IPS DF 4.7 (cell line): ENCODE results near the gene PPP1R1B.
"Not testable (repeated sequence)": the region's sequence is repeated elsewhere in the genome, so short reads cannot be mapped to it uniquely, and the experiment has no call there.

Experiments used
- DNase-seq: peaks from one replicate; pipeline ENCODE4 v3.0.0-alpha.2; 2013; ENCODE audit warnings: low spot score; ENCODE audit errors: extremely low read depth

The PPP1R1B gene

DNA sequence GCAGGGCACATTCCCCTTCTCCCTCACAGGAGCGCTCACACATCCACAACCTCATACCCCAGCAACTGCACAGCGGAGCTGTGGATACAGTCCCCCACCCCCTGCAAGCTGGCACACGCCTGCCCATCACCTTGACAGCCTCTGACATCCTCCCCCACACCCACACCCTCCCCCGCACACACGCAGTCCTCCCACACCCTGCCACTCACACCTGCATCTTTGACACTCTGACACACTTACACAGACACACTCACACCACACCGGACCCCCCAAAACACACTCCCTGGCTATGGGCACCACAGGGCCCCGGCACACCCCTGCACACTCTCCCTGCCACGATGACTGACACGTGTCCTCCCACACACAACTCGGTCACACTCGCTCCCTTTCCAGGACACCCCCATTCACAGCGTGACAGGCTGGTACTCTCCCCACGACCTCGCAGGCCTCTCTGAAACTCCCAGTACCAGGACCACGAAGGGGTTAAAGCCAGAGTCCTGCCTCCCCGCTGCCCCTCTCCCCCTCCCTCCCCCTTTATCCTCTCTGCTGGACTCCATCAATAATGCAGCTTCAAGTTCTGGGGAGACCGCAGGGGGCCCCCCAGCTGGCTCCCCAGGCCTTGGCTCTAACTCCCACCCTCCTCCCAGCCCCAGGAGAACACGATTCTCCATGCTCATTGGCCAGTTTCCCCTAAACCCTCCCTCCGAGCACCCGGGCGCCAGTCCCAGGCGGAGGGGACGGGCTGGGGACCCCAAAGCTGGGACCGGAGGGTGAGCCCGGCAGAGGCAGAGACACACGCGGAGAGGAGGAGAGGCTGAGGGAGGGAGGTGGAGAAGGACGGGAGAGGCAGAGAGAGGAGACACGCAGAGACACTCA lies at the start of gene PPP1R1B:
Gene PPP1R1B, plus strand, starts transcription at position 782 of the 876 bp plus-strand sequence. CDS start 441 bp downstream, outside the sequence.
- DNase-seq: no peak

DNA sequence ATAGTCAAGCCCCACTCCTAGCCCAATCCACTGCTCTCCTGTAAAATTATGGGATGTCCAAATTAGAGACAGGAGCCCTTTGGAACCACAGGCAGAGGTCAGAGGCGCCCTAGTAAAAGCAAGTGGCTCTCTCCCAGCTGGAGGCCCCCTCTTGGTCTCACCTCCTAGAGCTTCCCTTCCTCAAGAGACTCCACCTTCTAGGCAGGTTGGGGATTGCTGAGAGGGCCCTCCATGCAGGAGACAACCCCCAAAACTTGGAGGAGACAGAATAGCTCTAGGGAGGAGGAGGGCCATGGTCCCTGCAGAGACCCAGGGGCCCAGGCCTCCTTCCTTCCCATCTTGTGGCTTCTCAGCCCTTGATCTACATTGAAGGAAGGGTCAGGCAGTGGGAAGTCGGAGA lies 48.5 kb upstream of the PPP1R1B start:
- no peak for DNase-seq

DNA sequence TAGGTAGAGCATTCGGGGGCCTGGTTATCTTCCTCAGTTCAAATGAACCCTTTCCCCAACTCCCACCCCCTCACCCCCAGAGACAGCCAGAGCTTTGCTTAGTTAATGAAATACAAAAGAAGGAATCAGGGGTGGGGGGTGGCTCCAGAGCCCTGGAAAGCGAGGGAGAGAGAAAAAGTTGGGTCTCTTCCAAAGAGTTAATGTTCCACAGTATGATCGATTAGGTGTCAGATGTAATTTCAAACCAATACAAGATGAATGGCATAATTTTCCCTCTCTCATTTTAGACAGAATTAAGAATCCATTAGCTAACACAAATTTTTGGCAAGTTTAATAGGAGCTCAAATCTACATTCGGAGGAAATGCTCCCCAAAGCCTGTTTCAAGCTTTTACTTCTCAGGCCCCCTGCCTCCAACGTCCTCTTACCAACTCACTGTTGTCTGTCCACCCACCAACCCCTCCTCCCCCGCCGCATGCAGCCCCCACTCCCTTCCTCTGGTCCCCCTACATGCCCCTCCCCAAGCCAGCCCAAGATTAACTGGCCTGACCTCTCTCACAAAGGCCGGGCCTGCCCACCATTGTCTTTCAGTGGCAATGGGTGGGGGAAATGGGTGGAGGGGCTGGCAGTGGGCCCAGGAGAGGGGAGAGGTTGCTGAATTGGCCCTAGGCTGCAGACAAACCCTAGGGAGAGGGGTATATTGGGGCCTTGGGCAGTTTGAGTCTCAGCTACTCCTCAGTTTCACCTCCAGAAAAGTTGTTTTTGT lies 47.3 kb upstream of the PPP1R1B start:
- DNase-seq: no peak

DNA sequence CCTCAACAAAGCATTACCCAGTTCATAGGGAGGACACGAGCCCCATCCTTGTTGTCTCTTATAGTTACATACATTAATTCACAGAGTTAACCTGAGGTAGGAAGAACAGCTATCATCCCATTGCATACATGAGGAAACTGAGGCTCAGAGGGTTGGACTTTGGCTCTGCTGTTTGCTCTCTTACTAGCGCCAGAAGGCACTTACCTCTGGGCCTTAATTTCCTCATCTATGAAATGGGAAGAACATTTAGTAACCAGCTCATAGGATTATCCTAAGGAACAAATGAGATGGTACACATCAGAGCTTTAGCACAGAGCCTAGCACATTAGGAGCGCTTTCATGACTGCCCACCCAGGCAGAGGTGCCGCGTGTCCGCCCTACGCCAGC lies 46.7 kb upstream of the PPP1R1B start:
- no peak for DNase-seq

DNA sequence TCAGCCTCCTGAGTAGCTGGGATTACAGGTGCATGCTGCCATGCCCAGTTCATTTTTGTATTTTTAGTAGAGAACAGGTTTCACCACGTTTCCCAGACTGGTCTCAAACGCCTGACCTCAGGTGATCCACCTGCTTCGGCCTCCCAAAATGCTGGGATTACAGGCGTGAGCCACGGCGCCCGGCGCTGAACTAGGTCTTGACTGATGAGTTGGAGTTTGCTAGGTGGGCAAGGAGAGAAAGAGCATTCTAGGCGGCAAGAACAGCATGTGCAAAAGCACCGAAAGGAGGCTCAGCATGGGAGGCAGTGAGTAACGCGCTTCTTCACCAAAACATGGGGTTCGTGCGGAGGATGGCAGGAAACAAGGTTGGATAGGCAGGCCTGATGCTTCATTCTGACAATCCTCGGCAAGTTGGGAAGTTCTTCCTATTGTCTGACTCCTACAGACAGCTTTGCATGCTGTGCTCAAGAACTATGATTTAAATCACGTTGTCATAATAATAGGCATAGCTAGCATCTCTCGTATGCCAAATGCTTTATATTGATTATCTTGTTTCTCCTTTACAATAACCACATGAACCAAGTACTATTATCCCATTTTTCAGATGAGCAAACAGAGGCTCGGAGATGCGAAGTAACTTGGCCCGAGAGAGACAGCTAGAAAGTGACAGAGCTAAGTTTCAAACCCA lies 45.5 kb upstream of the PPP1R1B start:
- no peak for DNase-seq

DNA sequence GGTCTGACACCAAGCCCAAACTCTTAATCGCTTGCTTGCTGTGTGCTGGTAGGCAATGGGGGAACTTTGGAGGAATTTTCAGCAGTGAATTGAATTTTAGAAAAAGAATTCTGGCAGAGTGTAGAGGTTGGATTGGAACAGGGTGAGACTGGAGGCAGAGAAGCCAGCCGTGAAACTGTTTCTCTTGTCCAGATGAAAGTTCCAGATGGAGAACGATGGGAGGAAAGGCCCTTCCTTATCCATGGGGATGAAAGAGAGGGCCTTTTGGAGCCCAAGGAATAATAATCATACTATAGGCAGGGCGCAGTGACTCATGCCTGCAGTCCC lies 45.0 kb upstream of the PPP1R1B start:
- DNase-seq: no peak

DNA sequence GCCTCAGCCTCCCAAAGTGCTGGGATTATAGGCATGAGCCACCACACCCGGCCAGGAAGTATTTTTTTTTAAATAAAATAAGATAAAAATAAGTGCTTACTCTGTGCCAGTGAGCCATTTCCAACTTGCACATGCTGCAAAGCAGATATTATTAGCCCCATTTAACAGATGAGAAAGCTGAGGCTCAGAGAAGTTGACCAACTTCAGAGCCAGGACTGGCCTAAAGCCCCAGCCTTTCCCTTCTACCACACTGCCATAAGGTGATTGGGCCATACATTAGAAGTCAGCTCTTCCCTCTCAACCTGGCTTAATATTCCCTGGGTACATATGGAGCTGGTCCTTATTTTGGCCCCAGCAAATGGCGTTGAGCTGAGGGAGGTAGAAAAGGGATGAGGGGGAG lies 44.1 kb upstream of the PPP1R1B start:
- DNase-seq: no peak

DNA sequence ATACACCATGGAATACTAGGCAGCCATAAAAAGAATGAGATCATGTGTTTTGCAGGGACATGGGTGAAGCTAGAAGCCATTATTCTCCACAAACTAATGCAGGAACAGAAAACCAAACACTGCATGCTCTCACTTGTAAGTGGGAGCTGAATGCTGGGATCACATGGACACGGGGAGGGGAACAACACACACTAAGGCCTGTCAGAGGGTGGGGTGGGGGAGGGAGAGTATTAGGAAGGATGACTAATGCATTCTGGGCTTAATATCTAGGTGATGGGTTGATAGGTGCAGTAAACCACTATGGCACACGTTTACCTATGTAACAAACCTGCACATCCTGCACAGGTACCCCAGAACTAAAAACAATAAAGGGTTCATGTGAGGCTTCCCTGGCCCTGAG lies 36.6 kb upstream of the PPP1R1B start:
- DNase-seq: not testable (repeated sequence)

DNA sequence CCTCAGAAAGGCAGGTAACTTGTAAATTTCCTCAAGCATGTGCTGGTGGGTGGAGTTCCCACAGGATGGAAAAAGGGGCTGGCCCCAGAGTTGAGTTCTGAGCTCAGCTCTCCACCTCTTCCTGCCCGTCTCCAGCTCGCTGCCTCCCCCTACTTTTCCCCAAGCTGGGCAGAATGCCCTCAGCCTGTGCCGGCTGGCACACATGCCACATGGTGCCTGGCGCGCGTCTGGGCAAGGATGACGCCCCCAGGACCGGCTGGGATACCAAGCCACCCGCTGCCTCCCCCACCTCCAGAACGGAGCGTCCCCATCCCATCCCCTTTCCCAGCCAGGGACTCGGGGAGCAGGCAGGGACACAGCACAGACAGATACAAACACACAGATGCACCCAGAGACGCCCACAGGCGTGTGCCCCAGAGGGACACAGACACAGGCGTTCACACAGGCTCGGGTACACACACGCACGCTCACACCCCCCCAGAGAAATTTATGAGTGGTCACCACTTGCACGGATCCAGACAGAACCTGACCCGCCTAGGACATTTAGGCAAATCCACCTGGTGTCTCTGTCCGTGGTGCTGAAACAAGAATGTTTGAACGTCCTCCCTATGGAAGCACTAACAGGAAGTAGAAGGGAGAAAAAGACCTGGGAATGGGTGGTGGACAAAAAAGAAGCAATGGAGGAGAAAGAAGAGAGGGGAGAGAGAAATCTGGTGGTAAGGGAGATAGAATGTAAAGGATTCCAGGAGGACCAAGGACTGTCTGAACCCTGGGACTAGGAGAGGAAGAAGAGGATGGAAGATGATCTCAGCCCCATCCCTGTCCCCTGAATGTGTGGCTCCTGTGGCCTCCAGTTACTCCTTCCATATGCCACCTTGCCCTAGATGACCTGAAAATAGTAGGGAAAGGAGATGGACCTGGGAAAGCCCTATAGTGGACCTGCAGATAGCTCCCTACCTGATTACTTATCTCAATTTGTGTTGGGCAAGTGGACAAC lies 34.5 kb upstream of the PPP1R1B start:
- DNase-seq: no peak

DNA sequence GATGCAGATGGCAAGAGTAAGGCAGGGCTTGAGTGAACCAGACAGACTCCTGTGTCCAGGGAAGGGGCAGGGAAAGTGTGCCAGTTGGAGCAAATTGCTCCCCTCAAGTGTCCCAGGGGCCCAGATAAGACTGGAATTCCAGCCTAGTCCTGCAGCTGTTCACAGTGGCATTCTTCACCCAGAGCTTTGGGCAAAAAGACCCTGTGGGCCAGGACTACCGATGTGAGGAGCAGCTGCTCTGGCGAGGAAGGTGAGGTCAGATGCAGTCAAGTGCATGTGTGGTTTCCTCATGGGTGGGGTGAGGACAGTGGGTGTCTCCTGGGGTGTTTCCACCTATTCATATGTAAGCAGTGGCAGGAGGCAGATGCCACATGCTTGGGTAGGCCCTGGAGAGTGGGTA lies 33.4 kb upstream of the PPP1R1B start:
- no peak for DNase-seq

DNA sequence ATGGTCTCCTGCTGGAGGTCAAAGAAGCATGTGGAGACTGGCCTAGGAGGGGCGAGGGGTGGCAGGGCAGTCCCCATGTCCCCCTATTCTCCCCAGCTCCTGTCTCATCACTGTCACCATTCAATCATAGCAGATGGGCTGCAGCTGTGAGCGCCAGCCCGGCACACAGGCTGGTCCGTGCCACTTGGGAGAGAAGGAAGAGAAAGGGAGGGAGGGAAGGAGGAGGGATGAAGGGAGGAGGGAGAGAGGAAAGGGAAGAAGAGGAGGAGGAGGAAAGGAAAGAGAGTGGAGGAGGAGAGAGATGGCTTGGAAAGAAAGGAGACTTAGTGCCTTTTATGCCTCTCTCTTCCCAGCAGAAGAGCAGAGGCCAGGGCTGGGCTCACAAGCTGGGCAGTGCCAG lies 31.5 kb upstream of the PPP1R1B start:
- no peak for DNase-seq

DNA sequence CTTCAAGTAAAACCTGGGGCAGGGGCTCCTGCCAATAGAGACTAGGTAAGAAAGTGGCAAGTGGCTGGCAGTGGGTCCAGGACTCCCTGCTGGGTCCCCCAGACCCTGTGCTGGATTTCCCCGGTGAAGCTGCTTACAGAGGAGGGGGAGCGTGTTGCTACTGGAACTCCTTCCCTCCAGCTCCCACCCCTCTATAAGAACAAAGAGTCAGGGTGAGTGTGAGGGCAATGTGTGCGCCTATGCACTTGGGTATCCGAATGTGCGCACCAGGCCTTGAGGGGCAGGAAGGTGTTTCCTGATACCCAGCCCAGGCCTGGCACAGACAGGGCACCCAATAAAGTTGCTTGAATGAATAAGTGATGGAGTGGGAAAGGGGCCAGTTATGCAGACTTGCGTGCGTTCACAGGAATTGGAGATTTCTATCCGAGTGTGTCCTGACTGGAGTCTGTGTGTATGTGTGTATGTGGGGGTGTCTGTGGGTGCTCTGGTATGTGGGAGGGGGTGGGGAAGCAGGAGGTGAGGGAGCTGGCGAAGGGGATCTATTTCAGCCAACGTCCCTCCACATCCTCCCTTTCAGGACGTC lies 30.7 kb upstream of the PPP1R1B start:
- no peak for DNase-seq

DNA sequence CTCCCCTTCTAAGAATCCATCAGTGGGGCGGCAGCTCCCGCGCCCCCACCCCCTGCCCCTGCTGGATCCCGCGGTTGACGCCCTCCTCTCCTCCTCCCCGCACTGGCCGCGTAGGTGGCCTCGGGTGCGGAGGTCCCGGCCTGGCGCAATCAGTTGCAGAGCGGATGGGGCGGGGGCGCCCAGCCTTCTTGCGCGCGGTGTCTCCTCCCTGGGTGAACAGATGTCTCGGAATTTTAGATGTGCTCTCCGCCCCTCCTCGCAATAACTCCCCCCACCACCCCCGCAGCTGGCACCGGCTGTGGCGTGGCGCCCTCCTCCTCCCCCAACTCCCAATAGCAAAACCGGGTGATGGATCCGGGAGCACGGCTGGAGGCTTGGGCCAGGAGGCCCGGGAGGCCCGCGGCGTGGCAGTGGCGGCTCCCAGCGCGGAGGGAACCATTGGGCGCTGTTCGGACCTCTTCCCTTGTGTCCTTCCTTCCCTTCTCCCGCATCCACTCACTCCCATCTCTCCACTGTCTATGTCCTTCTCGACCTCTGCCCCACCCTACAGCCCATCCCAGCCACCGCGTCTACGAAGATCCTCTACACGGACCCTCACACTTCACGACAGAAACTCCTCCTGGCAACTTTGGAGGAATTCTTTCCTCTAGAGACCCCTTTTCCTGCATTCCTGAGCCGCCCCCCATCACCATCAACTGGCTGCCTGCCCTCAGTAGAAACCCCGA lies 30.0 kb upstream of the PPP1R1B start:
- DNase-seq: no peak

DNA sequence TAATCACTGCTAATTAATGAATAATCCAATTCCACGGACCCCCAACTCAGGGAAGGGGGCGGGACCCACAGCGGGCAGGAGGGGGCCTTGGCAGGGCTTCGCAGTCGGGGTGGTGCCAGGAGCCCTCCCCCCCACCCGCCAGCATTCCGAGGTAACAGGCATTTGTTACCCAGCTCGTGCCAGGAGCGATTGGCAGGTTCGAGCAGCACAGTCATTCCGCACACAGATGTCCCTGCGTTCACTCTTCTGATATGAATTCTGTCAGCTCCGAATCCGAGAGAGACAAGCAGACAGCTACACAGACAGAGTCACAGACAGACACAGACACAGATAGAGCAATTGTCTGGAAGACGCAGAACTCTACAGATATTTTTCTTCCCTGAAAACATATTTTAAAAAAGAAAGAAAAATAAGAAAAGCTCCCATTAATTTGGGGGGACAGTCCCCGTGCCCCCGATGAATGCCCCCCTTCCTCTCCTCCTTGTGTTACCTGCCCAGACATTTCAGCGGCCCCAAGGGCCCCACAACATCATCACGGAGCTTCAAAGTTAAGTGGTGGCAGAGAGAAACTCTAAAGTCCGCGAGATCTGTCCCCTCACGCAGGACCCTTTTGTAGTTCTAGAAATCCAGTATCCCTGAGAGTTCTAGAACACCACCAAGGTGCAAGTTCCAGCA lies 29.2 kb upstream of the PPP1R1B start:
- no peak for DNase-seq

DNA sequence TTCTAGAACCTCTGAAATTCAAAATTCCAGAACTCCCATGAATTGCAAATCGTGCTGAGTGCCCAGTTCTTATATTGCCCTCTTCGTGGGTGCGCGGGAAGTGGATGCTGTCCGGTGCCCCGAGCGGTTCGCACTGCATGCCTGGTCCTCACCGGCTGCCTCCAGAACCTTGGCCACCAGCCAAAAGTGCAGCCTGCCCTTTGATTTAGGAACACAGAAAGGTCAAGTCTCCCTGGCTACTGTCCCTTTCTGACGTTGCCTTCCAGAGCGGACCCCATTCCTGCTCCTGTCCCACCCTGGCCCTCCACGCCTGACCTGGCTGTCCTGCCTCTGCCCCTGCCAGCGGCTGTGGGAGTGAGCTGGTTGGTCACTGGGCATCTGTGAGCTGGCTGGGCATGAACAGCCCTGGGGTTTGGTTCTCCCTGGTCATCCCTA lies 28.7 kb upstream of the PPP1R1B start:
- no peak for DNase-seq

DNA sequence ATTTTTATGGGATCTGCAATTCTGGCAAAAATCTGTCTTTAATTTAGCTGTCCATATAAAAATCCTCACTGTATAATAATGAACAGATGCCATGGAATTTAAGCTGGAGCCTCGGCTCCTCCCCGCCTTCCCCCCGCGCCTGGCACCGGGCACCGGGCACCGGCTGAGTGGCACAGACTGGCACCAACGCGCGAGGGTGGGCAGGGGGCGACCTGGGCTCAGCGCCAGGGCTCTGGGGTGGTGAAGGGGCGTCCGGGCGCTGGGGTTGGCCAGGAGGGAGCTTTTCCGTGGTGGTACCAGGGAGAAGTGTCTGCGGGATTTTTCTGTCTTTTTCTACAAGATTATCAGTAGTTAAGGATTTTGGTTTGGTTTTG lies 28.1 kb upstream of the PPP1R1B start:
- DNase-seq: no peak

DNA sequence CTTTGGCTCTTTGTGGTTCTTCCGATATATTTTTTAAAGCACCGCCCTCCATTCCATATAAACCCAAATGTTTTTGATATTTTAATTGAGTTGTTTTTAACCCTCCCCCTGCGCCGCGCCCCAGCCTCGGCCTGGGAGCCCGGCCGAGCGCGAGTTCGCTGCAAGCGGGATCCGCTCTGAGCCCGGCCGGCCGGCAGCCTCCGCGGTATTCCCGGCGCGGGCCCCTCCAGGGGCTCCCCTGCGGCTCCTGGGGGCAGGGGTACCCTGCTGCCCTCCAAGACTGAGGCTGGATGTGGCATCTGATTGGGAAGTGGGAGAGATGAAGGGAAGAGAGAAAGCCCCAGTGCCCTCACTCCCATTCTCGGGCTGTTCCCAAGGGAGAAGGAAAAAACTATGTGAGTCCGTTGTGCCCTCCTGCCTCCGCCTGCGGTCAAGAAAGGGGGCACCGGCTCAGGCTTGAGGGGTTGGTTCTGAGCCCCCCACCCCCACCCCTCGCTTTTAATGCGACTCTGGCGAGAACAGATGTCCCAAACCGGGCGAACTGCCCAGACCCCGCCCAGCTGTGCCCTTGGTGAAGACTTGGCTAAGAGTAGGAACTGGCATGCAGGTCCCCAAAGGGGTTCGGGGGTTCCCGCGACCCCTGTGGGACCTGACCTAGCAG lies 27.6 kb upstream of the PPP1R1B start:
- DNase-seq: no peak

DNA sequence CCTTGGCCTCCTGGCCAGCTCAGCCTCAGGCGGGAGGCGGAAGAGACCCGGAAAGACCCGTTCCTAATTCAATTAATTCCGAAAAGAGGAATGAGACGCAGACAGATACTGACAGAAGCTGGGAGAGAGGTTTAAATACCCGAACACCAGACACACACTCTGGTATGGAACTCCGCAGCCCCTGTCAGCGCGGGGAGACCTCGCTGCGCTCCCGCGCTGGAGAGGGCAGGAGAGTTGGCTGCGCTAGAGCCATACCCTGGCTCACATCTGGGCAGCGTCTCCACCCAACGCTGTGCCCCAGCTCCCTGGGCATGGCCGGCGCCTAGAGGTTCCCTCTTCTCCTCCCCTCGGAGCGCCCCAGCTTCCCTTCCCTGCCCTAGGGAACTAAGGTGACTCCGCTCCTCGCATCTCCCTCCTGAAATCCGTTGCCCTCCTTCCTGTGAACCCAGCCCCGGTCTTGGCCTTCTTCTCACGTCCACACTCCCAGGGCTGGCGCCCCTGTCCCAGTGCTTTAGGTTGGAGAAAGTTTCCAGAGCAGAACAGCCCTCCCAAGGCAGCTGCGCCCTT lies 27.0 kb upstream of the PPP1R1B start:
- DNase-seq: no peak
